ENCODE results near the gene ACSF2.

DNA sequence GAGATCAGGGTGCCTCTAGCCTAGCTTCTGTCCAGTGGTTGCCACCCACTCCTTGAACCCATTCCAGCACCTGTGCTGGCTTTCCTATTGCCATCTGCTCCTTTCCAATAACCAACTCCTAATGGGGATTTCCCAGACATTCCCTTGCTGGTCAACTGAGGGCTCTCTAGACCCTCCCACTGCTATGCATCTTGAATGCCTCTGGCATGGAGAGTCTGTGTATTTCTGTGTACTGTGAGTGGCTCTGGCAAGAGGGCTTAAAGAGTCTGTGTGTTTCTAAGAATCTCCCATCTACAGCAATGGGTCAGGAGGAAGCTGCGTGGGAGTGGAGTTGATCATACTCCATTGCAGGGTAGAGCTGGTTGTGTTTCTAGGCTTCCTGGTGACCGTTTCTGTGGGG lies 95.5 kb downstream of the ACSF2 start:
- TF ChIP-seq, protein P1, sequence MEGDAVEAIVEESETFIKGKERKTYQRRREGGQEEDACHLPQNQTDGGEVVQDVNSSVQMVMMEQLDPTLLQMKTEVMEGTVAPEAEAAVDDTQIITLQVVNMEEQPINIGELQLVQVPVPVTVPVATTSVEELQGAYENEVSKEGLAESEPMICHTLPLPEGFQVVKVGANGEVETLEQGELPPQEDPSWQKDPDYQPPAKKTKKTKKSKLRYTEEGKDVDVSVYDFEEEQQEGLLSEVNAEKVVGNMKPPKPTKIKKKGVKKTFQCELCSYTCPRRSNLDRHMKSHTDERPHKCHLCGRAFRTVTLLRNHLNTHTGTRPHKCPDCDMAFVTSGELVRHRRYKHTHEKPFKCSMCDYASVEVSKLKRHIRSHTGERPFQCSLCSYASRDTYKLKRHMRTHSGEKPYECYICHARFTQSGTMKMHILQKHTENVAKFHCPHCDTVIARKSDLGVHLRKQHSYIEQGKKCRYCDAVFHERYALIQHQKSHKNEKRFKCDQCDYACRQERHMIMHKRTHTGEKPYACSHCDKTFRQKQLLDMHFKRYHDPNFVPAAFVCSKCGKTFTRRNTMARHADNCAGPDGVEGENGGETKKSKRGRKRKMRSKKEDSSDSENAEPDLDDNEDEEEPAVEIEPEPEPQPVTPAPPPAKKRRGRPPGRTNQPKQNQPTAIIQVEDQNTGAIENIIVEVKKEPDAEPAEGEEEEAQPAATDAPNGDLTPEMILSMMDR (IDR thresholded peaks at IDR 0.05; ENCODE audit: low read length) = no peak
- TF ChIP-seq EZH2 (optimal IDR thresholded peaks at IDR 0.05; ENCODE audit: low read depth, low read length) (no peak), EZH2phosphoT487 (IDR thresholded peaks at IDR 0.05; ENCODE audit: low read length) (no peak)
